SU-DHL-6 (cell line): ENCODE results near the gene SSC4D.
"Not testable (repeated sequence)": the region's sequence is repeated elsewhere in the genome, so short reads cannot be mapped to it uniquely, and the experiment has no call there.

Experiments used
- EZH2phosphoT487 ChIP-seq: fragments of 200-600 bp; sonication (generic), shearing (Covaris generic); conservative IDR thresholded peaks from 2 replicates; pipeline ENCODE4 v1.6.1; 2018; ENCODE audit warnings: mild to moderate bottlenecking, antibody characterized with exemption, low read length, moderate library complexity, mixed read lengths
- TF ChIP-seq, protein P1 (sequence below): fragments of 200-600 bp; sonication (generic); IDR thresholded peaks from one replicate; pipeline ENCODE4 v1.5.1; 2017; ENCODE audit warnings: antibody characterized with exemption, mild to moderate bottlenecking, low read length, moderate library complexity; ENCODE audit not compliant: insufficient read depth, poor library complexity, severe bottlenecking

DNA sequence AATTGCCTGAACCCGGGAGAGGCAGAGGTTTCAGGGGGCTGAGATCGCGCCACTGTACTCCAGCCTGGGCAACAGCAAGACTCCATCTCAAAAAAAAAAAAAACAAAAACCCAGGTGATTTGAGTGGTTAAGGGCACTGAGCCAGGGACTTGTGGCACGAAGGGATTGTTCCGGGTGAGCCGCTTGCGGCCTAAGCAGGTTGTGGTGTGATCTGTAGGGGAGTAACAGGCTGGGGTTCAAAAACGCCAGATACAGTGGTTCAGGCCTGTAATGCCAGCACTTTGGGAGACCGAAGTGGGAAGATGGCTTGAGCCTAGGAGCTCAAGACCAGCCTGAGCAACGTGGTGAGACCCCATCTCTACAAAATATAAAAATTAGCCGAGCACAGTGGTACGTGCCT, 34.3 kb upstream of the SSC4D start:
- TF ChIP-seq, protein P1, sequence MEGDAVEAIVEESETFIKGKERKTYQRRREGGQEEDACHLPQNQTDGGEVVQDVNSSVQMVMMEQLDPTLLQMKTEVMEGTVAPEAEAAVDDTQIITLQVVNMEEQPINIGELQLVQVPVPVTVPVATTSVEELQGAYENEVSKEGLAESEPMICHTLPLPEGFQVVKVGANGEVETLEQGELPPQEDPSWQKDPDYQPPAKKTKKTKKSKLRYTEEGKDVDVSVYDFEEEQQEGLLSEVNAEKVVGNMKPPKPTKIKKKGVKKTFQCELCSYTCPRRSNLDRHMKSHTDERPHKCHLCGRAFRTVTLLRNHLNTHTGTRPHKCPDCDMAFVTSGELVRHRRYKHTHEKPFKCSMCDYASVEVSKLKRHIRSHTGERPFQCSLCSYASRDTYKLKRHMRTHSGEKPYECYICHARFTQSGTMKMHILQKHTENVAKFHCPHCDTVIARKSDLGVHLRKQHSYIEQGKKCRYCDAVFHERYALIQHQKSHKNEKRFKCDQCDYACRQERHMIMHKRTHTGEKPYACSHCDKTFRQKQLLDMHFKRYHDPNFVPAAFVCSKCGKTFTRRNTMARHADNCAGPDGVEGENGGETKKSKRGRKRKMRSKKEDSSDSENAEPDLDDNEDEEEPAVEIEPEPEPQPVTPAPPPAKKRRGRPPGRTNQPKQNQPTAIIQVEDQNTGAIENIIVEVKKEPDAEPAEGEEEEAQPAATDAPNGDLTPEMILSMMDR = not testable (repeated sequence)
- TF ChIP-seq EZH2phosphoT487 = not testable (repeated sequence)
